Ovary (tissue), 9 donors: ENCODE data around the gene GCA. TPM values are rescaled to one million over a fixed set of nuclear protein-coding genes. Genes with fewer than 3 reads are reported as not detected.
A peak's percentile ranks its signal among the peaks of the same experiment; 100 is the strongest.

Experiments
- DNase-seq, 5 donors: peaks; one replicate each; pipeline ENCODE4 v3.0.0-alpha.2; 2019 to 2020
- H3K27ac ChIP-seq, 2 donors: fragments of 200-600 bp; one replicate each; pipeline versions ENCODE4 v1.5.1 to v1.8.0; 2019 to 2022
- H3K27me3 ChIP-seq: fragments of 200-600 bp; one replicate; pipeline ENCODE4 v1.8.0; 2022
- H3K36me3 ChIP-seq: fragments of 200-600 bp; sonication (generic); one replicate; pipeline ENCODE4 v1.5.1; 2019
- H3K4me1 ChIP-seq: one replicate; pipeline ENCODE4 v1.8.1; 2013; ENCODE audit warnings: mild to moderate bottlenecking, moderate library complexity; ENCODE audit not compliant: insufficient read depth
- H3K4me3 ChIP-seq: fragments of 200-600 bp; sonication (generic); one replicate; pipeline ENCODE4 v1.5.1; 2017
- H3K9me3 ChIP-seq, 2 donors: fragments of 200-600 bp in 1 of 2; sonication (generic) in 1 of 2; one replicate each; pipeline versions ENCODE4 v1.5.1 to v1.8.1; 2013 to 2019; ENCODE audit warnings: mild to moderate bottlenecking in 1 of 2, moderate library complexity in 1 of 2
- EP300 ChIP-seq: sonication (generic); formaldehyde crosslinking; IDR thresholded peaks from one replicate; pipeline ENCODE4 v1.6.1; 2017; ENCODE audit warnings: antibody characterized with exemption
- POLR2A ChIP-seq: fragments of 450-650 bp; IDR thresholded peaks from one replicate; pipeline ENCODE4 v1.6.1; 2017; ENCODE audit warnings: antibody characterized with exemption, mild to moderate bottlenecking, moderate library complexity
- WGBS, 3 donors: extraction: QIAGEN DNeasy Blood & Tissue Kit in 1 of 3; methylation state at CpG; one replicate each; pipeline versions ENCODE4 v1.1.5 to v1.1.7; 2013 to 2017; 5-methylcytosine and 5-hydroxymethylcytosine counted together
- intact Hi-C, 4 donors: fragments of 100-400 bp; cut with DNase I; formaldehyde crosslinking; loops; one replicate each; pipeline versions ENCODE4 v1.11.0 to v1.15.1; 2022 to 2023
- polyA plus RNA-seq, 2 donors: library from polyadenylated mRNA; stranded (reverse); fragments of 200-250 nt in 1 of 2; fragments of 350-450 nt in 1 of 2; fragmentation: Illumina TruSeq in 1 of 2; extraction: RNeasy Lipid Tissue Mini Kit (QIAGEN cat#74804) in 1 of 2; gene quantifications; one replicate each; pipeline ENCODE4 v1.2.3, GENCODE V29; 2013 to 2014
- total RNA-seq, 7 donors: library from RNA; depleted of rRNA in 2 of 7; stranded (reverse); fragments of >200 nt in 2 of 7; fragmentation: NEBNext Ultra II Directional in 3 of 7; extraction: Animal tissue kit (Norgen Biotek cat#: 25700) in 3 of 7; gene quantifications; one replicate each; pipeline versions ENCODE4 v1.1.0 to v1.2.4, GENCODE V29; 2016 to 2023
- TF ChIP-seq, protein P1 (sequence below), 3 donors: fragments of 450-650 bp in 2 of 3; fragments of 200-600 bp in 1 of 3; IDR thresholded peaks; one replicate each; pipeline versions ENCODE4 v1.5.1 to v1.8.0; 2016 to 2022; ENCODE audit warnings: antibody characterized with exemption in 3 of 3, mild to moderate bottlenecking in 1 of 3
- donor health status: DM: no; HTN: no; CAD: no; lungs with moderate emphysema.
- donor health status: DM: no; HTN: no; CAD: no.
- donor health status: Bipolar disorder and iron deficiency.
- donor health status: DM: yes; HTN: yes; CAD: no.
- donor health status: DM: no; HTN: no; CAD: no.
- donor health status: DM: yes; HTN: yes; CAD: no.

GCA gene
- total and polyA plus RNA-seq, 9 donors = 7.2 to 23.3 (median 12.5) TPM

DNA sequence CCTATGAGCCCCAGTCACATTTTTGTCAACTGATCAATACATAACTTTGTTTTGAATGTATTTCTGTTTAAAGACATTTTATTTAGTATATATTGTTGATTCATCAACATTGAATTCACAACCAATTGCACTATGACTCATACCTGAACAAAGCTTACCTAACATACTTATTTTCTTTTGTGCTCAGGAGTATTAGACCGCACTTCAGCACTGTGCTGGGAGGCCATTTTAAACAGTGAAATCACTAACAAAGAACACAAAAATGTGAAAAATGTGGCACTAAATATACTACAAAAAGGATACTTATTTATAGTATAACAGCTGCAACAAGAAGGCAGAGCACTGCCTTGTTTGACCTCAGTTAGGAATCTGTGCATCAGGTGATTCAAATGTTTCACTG, 13.1 kb upstream of the GCA start:
- no peaks in the 10 kb centered on the region for H3K36me3 ChIP-seq
- intact Hi-C loops = no loop called here
- no peak overlapping the region for H3K27ac ChIP-seq
- 86 to 92% (median 88%) methylated on average over 1 of the region's 1 CpG for WGBS, 3 donors
- no peaks in the 10 kb centered on the region for H3K9me3 ChIP-seq
- DNase-seq = no peak
- no peaks in the 10 kb centered on the region for H3K4me1 ChIP-seq
- TF ChIP-seq EP300 (no peak), POLR2A (no peak)
- TF ChIP-seq, protein P1, sequence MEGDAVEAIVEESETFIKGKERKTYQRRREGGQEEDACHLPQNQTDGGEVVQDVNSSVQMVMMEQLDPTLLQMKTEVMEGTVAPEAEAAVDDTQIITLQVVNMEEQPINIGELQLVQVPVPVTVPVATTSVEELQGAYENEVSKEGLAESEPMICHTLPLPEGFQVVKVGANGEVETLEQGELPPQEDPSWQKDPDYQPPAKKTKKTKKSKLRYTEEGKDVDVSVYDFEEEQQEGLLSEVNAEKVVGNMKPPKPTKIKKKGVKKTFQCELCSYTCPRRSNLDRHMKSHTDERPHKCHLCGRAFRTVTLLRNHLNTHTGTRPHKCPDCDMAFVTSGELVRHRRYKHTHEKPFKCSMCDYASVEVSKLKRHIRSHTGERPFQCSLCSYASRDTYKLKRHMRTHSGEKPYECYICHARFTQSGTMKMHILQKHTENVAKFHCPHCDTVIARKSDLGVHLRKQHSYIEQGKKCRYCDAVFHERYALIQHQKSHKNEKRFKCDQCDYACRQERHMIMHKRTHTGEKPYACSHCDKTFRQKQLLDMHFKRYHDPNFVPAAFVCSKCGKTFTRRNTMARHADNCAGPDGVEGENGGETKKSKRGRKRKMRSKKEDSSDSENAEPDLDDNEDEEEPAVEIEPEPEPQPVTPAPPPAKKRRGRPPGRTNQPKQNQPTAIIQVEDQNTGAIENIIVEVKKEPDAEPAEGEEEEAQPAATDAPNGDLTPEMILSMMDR (IDR thresholded peaks at IDR 0.05) = no peak
- H3K4me3 ChIP-seq = no peak overlapping the region
- H3K27me3 ChIP-seq = no peaks in the 10 kb centered on the region

GRCh38 chr2:162333968-162334367, 10.0 kb upstream of the GCA start:
- 28 to 40% (median 40%) methylated on average over 3 of the region's 3 CpGs for WGBS, 3 donors
- Histone ChIP-seq H3K4me3 (no peak overlapping the region), H3K27ac (no peak overlapping the region), H3K9me3 (no peaks in the 10 kb centered on the region), H3K27me3 (no peaks in the 10 kb centered on the region), H3K36me3 (no peaks in the 10 kb centered on the region), H3K4me1 (no peaks in the 10 kb centered on the region)
- TF ChIP-seq, protein P1 (IDR thresholded peaks at IDR 0.05) = no peak
- TF ChIP-seq POLR2A (no peak), EP300 (no peak)
- intact Hi-C loops = no loop called here
- peak in 1 of 5 donors; percentile 19 for DNase-seq

DNA sequence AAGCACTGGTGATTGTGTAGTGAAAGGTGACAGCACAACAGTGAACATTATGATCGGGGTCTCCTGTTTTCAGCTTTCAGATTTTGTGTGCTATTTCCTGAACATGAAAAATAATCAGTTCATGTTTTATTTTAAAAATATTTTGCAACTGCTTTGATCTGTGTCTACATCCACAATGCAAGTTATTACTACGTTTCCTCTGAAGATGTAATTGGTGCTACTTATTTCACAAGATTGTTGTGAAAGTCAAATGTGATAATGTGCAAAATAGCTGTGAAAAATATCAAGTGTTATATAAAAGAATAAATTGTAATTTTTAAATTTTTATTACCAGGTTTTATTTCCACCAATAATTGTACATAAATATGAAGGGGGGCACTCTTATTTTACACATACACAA, 6.1 kb upstream of the GCA start:
- no peak for DNase-seq
- WGBS, 3 donors = 72 to 88% (median 79%) methylated on average over 2 of the region's 2 CpGs
- H3K36me3 ChIP-seq = no peaks in the 10 kb centered on the region
- no peak overlapping the region for H3K27ac ChIP-seq
- no peak overlapping the region for H3K4me3 ChIP-seq
- no peaks in the 10 kb centered on the region for H3K4me1 ChIP-seq
- intact Hi-C loops = no loop called here
- H3K27me3 ChIP-seq = no peaks in the 10 kb centered on the region
- TF ChIP-seq, protein P1 (IDR thresholded peaks at IDR 0.05) = no peak
- no peak for TF ChIP-seq POLR2A
- TF ChIP-seq EP300 = no peak
- H3K9me3 ChIP-seq = no peaks in the 10 kb centered on the region

DNA sequence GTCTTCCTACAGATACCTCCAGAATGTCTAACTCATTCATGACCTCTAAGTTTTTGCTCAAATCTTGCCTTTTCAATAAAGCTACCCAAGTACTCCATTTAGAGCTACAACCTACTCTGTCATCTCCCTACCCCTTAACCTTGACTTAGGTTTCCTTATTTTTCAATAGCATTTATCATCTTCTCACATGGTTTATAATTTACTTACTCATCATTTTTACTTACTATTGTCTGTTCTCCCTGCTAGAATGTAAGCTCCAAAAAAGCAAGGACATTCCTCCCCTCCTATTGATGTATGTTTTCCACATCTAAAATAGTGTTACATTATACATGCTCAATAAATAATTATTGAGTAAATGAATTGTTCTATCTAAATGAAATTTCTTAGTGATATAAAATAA, 3.1 kb upstream of the GCA start:
- Histone ChIP-seq H3K27me3 (no peaks in the 10 kb centered on the region), H3K27ac (no peak overlapping the region), H3K4me1 (no peaks in the 10 kb centered on the region), H3K4me3 (no peak overlapping the region), H3K9me3 (no peaks in the 10 kb centered on the region), H3K36me3 (no peaks in the 10 kb centered on the region)
- TF ChIP-seq, protein P1 (IDR thresholded peaks at IDR 0.05) = no peak
- TF ChIP-seq POLR2A (no peak), EP300 (no peak)
- intact Hi-C loops = no loop called here
- DNase-seq = no peak

- no peaks in the 10 kb centered on the region for H3K9me3 ChIP-seq
- TF ChIP-seq EP300 = no peak
- H3K27me3 ChIP-seq = no peaks in the 10 kb centered on the region
- H3K4me3 ChIP-seq = no peak overlapping the region
- no peak overlapping the region for H3K27ac ChIP-seq
- intact Hi-C loops = no loop called here
- WGBS, 3 donors = 28 to 35% (median 32%) methylated on average over 3 of the region's 3 CpGs
- DNase-seq = no peak
- no peaks in the 10 kb centered on the region for H3K36me3 ChIP-seq
- H3K4me1 ChIP-seq = no peaks in the 10 kb centered on the region
Measured at GRCh38 chr2:162342321-162342720, 1.6 kb upstream of the GCA start.
